ENCODE measurements around the gene APOBEC3F. TPM values are rescaled to one million over a fixed set of nuclear protein-coding genes. Genes with fewer than 3 reads are reported as not detected.
"Not testable (repeated sequence)": the region's sequence is repeated elsewhere in the genome, so short reads cannot be mapped to it uniquely, and the experiment has no call there.

Gene APOBEC3F
- total and polyA plus RNA-seq, 9 donors, result 7.4 to 51.4 (median 30.2) TPM

DNA sequence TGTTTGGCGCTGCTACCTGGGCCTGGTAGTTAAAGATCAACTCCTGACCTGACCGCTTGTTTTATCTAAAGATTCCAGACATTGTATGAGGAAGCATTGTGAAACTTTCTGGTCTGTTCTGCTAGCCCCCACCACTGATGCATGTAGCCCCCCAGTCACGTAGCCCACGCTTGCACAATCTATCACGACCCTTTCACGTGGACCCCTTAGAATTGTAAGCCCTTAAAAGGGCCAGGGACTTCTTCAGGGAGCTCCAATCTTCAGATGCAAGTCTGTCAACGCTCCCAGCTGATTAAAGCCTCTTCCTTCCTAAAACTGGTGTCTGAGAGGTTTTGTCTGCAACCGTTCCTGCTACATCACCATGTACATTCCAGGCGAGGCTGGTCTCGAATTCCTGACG, 15.0 kb downstream of the APOBEC3F start:
- intact Hi-C loops (cut with DNase I), result no loop called here
- Histone ChIP-seq H3K27me3 (no peaks in the 10 kb centered on the region), H3K4me3 (no peak overlapping the region), H3K4me1 (ENCODE audit: insufficient read depth) (peaks cover 3% of the 10 kb centered on the region), H3K27ac (no peak overlapping the region), H3K9me3 (no peaks in the 10 kb centered on the region), H3K36me3 (no peaks in the 10 kb centered on the region)
- DNase-seq, result no peak
- 91 to 97% (median 95%) methylated on average over 11 of the region's 11 CpGs for WGBS, 3 donors
- TF ChIP-seq EP300 (IDR thresholded peaks at IDR 0.05) (no peak), CTCF (IDR thresholded peaks at IDR 0.05) (no peak), POLR2A (IDR thresholded peaks at IDR 0.05) (no peak)

GRCh38 chr22:39061290-39061689, 20.6 kb downstream of the APOBEC3F start:
- 69 to 73% (median 69%) methylated on average over 6 of the region's 6 CpGs for WGBS, 3 donors
- H3K27ac ChIP-seq; intact Hi-C loops (cut with DNase I); H3K4me3 ChIP-seq; H3K9me3 ChIP-seq; H3K27me3 ChIP-seq; H3K36me3 ChIP-seq; H3K4me1 ChIP-seq (ENCODE audit: insufficient read depth); DNase-seq: not testable (repeated sequence)

DNA sequence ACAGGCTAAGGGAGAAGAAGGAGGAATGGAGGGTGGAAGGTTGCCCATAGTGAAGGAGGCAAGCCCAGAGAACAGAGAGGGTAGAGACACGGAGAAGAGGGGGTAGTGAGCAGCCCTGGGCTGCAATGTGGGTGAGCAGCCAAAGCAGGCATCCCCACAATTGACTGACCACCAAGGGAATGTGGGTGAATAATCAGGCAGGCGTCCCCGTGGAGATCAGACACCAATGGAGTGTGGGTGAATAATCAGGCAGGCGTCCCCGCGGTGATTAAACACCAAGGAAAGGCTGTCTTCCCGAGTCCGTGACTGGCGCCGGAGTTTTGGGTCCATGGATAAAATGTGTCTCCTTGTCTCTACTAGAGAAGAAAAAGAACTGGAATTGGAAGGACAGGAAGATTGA, 21.3 kb downstream of the APOBEC3F start:
- H3K4me1 ChIP-seq (ENCODE audit: insufficient read depth); DNase-seq; H3K9me3 ChIP-seq; H3K27ac ChIP-seq; H3K36me3 ChIP-seq; H3K4me3 ChIP-seq; H3K27me3 ChIP-seq; intact Hi-C loops (cut with DNase I): not testable (repeated sequence)
- 82 to 84% (median 84%) methylated on average over 10 of the region's 10 CpGs for WGBS, 3 donors

GRCh38 chr22:39063904-39064303, 23.2 kb downstream of the APOBEC3F start:
- intact Hi-C loops (cut with DNase I); H3K27ac ChIP-seq; DNase-seq; H3K36me3 ChIP-seq; H3K27me3 ChIP-seq; H3K4me1 ChIP-seq (ENCODE audit: insufficient read depth); H3K9me3 ChIP-seq; H3K4me3 ChIP-seq: not testable (repeated sequence)
- 90 to 96% (median 92%) methylated on average over 8 of the region's 8 CpGs for WGBS, 3 donors

DNA sequence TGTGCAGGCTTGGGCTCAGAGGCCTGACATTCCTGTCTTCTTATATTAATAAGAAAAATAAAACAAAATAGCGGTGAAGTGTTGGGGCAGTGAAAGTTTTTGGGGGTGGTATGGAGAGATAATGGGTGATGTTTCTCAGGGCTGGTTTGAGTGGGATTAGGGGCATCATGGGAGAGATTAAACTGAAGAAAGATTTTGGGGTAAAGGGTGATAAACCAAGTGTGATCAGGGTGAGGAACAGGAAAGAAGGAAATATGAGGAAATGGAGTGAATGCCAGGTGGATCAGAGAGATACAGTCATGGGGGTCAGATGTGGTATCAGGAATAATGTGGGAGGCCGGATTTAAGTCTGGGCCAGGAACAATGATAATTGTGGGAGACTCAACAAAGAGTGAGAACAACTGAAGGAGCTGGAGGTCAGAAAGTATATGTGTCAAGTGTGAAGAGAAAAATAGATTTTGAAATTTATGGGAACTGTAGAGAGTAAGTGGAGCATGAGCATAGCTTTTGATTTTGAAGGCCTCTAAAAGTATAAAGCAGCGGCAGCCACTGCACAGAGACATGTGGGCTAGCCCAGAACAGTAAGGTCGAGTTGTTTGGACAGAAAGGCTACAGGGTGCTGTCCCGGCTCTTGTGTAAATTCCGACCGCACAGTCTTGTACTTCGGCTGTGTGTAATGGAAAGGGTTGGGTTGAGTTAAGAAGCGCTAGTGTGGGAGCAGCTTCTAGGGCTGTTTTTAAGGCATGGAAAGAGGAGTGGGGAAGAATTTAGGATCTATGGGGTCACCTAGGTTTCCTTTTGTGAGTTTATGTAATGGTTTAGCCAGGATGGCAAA, 26.0 kb downstream of the APOBEC3F start:
- H3K9me3 ChIP-seq; DNase-seq; H3K36me3 ChIP-seq; H3K4me3 ChIP-seq; H3K4me1 ChIP-seq (ENCODE audit: insufficient read depth); H3K27me3 ChIP-seq; H3K27ac ChIP-seq; intact Hi-C loops (cut with DNase I): not testable (repeated sequence)
- WGBS, 3 donors, result 87 to 91% (median 88%) methylated on average over 9 of the region's 9 CpGs

- no peak for TF ChIP-seq CTCF (IDR thresholded peaks at IDR 0.05)
- TF ChIP-seq EP300 (IDR thresholded peaks at IDR 0.05), result no peak
- TF ChIP-seq POLR2A (IDR thresholded peaks at IDR 0.05), result no peak
- H3K9me3 ChIP-seq, result no peaks in the 10 kb centered on the region
- H3K4me3 ChIP-seq, result no peak overlapping the region
- no peaks in the 10 kb centered on the region for H3K4me1 ChIP-seq (ENCODE audit: insufficient read depth)
- intact Hi-C loops (cut with DNase I), result no loop called here
- no peaks in the 10 kb centered on the region for H3K36me3 ChIP-seq
- WGBS, 3 donors, result 22 to 36% (median 27%) methylated on average over 12 to 13 of the region's 13 CpGs
- DNase-seq, result no peak
- peak overlapping the region in 1 of 2 donors; percentile 11 for H3K27ac ChIP-seq
- no peaks in the 10 kb centered on the region for H3K27me3 ChIP-seq
These were observed 27.5 kb downstream of the APOBEC3F start for GRCh38 chr22:39068033-39068785.
